Mucosa of descending colon (tissue), 3 donors: ENCODE data around the gene FAM131A. TPM values are rescaled to one million over a fixed set of nuclear protein-coding genes. Genes with fewer than 3 reads are reported as not detected.

Source experiments
- ATAC-seq: fragments of 200-7000 bp; cut with Tn5 transposase; one replicate; pipeline ENCODE4 v1.9.1; 2020; ENCODE audit warnings: mild to moderate bottlenecking, moderate library complexity
- DNase-seq, 3 donors: peaks; one replicate each; pipeline ENCODE4 v3.0.0-alpha.2; 2020
- H3K36me3 ChIP-seq: fragments of 200-600 bp; one replicate; pipeline ENCODE4 v1.8.0; 2021; ENCODE audit warnings: low read depth, mild to moderate bottlenecking
- H3K4me1 ChIP-seq: fragments of 200-600 bp; one replicate; pipeline ENCODE4 v1.8.0; 2021; ENCODE audit warnings: low read depth, mild to moderate bottlenecking
- H3K4me3 ChIP-seq: fragments of 200-600 bp; one replicate; pipeline ENCODE4 v1.8.0; 2021; ENCODE audit warnings: mild to moderate bottlenecking
- H3K9me3 ChIP-seq: fragments of 200-600 bp; one replicate; pipeline ENCODE4 v1.8.0; 2021; ENCODE audit warnings: mild to moderate bottlenecking
- intact Hi-C, 2 donors: fragments of 100-400 bp; cut with DNase I in 1 of 2; cut with micrococcal nuclease in 1 of 2; formaldehyde crosslinking; loops; one replicate each; pipeline versions ENCODE4 v1.11.0 to v1.11.1; 2022; cut with DNase I, micrococcal nuclease
- total RNA-seq, 3 donors: library from RNA; stranded (reverse); fragmentation: NEBNext Ultra II Directional in 2 of 3; extraction: Animal tissue kit (Norgen Biotek cat#: 25700) in 2 of 3; gene quantifications; one replicate each; pipeline versions ENCODE4 v1.2.1 to v1.2.4, GENCODE V29; 2021 to 2023
- TF ChIP-seq, protein P1 (sequence below): fragments of 200-600 bp; IDR thresholded peaks from one replicate; pipeline ENCODE4 v1.8.0; 2022; ENCODE audit warnings: antibody characterized with exemption, mild to moderate bottlenecking
- donor health status: DM: no; HTN: no; CAD: no; lungs with moderate emphysema.
- donor health status: DM: no; HTN: no; CAD: no.
- donor health status: DM: no; HTN: yes; CAD: no.

FAM131A gene
- total RNA-seq, 3 donors from 2014 or later, result 14.1 to 29.8 (median 16.4) TPM

DNA sequence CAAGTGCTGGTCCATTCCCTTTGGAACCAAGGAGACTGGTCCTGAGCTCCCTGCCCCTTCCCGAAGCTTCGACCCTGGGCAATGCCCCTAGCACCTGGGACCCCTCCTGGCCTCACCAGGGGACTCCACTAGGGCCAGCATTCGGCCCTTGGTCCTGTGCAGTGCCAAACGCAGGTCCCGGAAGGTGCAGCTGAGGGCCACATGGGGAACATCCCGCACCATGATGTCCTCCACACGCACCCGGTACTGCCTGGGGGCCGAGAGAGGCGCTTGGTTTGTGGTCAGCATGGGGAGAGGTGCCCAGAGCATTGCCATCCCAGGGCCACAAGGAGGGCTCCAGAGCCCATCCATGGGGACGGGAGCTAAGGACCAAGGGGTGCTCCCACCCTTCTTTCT, 16.1 kb downstream of the FAM131A start:
- DNase-seq, result no peak
- no peaks in the 10 kb centered on the region for H3K36me3 ChIP-seq
- H3K4me1 ChIP-seq, result peaks cover 22% of the 10 kb centered on the region
- TF ChIP-seq, protein P1, sequence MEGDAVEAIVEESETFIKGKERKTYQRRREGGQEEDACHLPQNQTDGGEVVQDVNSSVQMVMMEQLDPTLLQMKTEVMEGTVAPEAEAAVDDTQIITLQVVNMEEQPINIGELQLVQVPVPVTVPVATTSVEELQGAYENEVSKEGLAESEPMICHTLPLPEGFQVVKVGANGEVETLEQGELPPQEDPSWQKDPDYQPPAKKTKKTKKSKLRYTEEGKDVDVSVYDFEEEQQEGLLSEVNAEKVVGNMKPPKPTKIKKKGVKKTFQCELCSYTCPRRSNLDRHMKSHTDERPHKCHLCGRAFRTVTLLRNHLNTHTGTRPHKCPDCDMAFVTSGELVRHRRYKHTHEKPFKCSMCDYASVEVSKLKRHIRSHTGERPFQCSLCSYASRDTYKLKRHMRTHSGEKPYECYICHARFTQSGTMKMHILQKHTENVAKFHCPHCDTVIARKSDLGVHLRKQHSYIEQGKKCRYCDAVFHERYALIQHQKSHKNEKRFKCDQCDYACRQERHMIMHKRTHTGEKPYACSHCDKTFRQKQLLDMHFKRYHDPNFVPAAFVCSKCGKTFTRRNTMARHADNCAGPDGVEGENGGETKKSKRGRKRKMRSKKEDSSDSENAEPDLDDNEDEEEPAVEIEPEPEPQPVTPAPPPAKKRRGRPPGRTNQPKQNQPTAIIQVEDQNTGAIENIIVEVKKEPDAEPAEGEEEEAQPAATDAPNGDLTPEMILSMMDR, result no peak
- ATAC-seq, result no peak
- no peak overlapping the region for H3K4me3 ChIP-seq
- intact Hi-C loops, result no loop called here
- H3K9me3 ChIP-seq, result no peaks in the 10 kb centered on the region

DNA sequence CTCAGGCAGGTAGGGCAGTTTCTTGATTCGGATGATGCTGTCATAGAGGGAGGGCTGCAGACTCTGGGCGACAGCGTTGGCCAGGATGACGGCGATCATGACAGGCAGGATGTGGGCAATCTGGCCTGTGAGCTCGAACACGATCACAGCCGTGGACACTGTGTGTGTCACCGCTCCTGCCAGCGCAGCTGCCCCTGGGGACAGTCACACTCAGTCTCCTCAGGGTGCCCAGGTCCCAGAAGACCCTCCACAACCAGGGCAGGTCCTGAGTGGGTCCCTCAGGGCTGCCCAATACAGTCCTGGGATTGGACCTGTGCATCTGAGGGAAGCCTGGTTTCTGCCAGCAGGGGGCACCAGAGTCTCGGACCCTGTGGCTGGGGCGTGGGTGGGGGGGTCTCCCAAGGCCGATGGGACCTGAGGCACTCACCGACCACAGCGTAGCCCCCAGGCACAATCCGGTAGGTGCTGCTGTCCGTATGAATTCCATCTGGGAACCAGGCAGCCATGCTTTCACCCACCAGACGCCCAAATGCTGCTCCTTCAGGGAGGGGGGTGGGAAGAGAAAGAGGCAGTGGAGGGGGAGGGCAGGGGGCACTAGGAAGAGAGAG, 16.8 kb downstream of the FAM131A start:
- peak; percentile 63 to 82 (median 78) for DNase-seq

DNA sequence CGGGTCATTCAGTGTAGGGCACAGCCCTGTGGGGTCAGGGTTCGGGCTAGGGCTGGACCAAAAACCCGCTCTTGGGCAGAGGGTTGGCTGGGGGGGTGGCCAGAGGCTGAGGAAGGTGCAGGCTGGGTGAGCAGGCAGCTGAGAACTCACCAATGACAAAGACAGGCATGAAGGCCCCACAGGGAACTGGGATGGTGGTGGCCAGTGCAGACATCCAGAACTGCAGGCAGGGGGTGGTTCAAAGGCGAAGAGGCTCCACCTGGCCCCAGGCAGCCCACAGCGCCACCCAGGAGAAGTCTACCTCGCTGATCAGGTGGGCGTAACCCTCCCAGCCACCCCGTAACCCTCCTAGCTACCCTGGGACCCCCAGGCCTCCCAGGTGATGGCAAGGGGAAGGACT, 17.4 kb downstream of the FAM131A start:
- Histone ChIP-seq H3K36me3 (no peaks in the 10 kb centered on the region), H3K4me1 (peaks cover 22% of the 10 kb centered on the region), H3K4me3 (no peak overlapping the region), H3K9me3 (no peaks in the 10 kb centered on the region)
- ATAC-seq (no peak), DNase-seq (no peak)
- intact Hi-C loops, result no loop called here
- TF ChIP-seq, protein P1, result no peak

More for the DNA sequence above, 16.8 kb downstream of the FAM131A start:
- Histone ChIP-seq H3K36me3 (no peaks in the 10 kb centered on the region), H3K4me1 (peaks cover 22% of the 10 kb centered on the region), H3K9me3 (no peaks in the 10 kb centered on the region), H3K4me3 (no peak overlapping the region)
- ATAC-seq, result peak; percentile 36
- TF ChIP-seq, protein P1, result peak; percentile 55
- intact Hi-C loops, result no loop called here

DNA sequence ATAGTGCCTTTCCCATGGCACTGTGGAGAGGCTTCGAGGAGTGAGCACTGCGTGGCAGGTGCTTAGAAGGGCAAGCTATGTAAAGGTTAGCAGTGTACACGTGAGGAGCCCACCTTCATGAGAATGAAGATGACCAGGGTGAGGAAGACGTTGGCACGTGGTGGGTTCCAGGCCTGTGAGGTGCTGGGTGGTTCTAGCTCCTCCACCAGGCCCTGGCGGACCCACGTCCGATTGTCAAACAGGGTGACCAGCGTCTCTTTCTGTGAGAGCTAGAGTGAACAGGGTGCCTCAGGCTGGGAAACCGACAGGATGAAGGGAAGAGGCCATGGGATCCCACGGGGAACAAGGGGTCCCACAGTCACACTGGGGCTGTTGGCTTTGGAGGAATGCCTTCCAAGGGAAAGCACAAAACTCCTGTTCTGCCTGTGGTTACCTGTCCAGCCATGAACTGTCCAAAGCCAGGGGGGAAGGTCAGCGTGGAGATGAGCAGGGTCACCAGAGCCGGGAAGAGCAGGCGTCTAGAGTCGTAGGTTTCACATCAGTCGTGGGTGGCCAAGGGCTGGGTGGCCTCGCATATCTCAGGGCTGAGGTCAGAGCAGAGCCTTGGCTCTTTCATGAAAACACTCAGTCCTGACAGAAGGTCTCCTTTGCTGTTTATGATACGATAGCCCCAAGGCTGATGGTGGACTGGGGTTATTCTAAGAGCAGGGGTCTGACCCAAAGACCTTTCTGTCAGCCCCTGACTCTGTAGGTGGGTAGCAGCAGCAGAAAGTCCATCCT, 18.1 kb downstream of the FAM131A start:
- intact Hi-C loops, result no loop called here
- ATAC-seq, result no peak
- Histone ChIP-seq H3K4me1 (peaks cover 27% of the 10 kb centered on the region), H3K36me3 (no peaks in the 10 kb centered on the region), H3K4me3 (no peak overlapping the region), H3K9me3 (no peaks in the 10 kb centered on the region)
- DNase-seq, result peak in 1 of 3 donors; percentile 21
- TF ChIP-seq, protein P1, result no peak

DNA sequence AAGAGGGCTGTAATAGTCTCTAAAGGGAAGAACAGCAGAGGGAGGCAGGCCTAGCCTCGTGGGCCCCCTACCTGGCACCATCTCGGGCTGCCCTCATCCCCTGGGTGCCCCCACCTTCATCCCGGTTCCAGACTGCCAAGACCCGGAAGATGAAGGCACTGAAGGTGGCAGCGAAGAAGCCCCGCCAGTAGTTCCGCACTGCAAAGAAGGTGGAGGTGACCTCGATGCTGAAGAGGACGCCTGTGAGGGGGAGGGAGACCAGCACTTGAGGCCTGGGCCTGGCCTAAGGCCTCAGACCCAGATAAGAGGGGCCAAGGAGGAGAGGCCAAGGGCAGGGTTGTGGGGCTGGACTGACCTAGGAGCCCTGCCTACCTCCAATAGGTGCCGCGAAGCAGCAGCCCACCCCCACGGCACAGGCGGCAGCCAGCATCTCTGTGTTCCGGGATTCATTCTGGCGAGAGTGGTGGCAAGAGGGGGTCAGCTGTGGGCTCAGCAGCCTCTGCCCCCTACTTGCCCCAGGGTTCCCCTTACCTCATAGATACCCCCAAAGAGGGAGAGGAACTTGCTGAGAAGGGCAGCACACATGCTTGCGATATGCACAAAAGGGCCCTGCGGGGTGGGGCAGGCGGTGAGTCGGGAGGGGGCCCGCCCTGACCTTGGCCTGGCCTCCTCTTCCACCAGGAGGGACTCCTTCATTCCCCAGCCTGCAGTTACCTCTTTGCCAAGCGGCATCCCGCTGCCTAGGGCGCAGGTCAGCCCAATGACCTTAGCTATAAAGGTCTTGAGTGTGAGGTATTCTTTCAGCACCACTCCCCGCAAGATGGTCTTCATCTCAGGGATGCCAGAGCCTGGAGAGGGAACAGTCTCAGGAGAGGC, 20.1 kb downstream of the FAM131A start:
- Histone ChIP-seq H3K36me3 (no peaks in the 10 kb centered on the region), H3K9me3 (no peaks in the 10 kb centered on the region), H3K4me3 (no peak overlapping the region), H3K4me1 (peaks cover 20% of the 10 kb centered on the region)
- intact Hi-C loops, result no loop called here
- DNase-seq (no peak), ATAC-seq (no peak)
- TF ChIP-seq, protein P1, result no peak
